CD4-positive, alpha-beta T cell treated with Interleukin-21 for 1 hour (primary cell): ENCODE measurements around the gene OTUD4.

Source experiments
- DNase-seq: peaks from one replicate; pipeline ENCODE4 v3.0.0-alpha.2; 2020

Gene OTUD4

DNA sequence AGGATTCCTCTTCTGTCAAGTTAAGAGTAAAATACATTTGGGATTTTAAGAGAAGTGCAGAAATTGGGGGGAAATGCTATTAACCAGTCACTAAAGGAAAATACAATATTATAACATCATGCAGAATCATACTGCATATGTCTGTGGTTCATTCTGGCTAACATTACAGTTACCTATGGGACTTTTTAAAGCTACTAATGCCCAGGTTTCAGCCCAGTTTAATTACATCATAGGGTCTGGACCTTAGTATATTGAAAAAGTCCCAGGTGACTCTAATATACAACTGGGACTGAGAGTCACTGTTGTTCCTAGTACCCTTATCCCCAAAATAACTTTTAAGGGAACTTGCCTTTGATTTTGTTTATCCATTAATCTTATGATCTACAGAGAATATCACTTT is 72.3 kb downstream of the OTUD4 start:
- DNase-seq, result no peak

DNA sequence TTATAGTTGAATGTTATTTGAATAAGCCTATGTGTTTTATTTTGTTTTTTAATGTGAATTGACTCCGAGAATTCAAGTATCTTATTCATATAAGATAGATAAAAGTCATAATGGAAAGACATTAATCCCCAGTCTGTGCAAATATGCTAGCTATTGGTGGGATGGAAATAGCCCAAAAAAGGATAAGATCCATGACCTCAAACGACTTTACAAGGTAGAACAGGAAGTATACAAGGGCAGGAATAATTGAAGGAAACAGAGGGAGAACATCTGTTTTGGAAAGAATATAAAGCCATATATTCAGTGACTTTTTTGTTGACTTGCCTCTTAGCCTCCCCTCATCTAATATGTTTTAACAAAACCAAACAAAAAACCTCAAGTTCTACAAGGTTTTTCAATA is 73.3 kb downstream of the OTUD4 start:
- no peak for DNase-seq

DNA sequence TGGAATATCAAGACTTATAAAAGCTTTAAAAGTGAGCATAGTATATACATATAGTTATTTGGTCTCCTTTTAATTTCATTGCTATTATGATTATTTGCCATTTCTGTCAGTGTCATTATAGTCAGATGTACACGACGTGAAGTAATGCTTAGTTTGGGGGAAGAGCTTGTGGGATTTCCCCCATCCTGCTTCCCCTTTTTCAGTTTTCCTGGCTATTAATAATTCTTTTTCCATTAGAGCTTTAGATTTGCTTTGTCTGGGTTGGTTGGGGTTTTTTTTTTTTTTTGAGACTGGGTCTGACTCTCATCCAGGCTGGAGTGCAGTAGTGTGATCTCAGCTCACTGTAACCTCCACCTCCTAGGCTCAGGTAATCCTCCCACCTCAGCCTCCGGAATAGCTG is 76.9 kb downstream of the OTUD4 start:
- no peak for DNase-seq

DNA sequence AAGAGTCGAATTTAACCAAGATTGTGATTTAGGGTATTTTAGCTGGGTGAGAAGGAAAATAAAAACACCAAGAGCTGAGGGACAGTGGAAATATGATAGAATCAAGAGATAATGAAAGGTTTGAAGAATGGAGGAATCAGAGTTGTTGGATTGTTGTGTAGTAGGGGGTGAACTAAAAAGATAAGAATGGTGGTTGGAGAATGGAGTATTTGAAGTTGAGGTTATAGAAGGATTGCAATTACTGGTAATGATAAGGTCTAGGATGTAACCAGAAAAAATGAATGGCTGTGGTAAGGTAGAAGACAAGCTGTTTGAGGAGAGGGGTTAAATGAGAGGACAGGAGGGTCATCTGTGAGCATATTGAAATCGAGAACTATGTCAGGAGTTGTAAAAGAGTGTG is 77.8 kb downstream of the OTUD4 start:
- DNase-seq, result no peak

DNA sequence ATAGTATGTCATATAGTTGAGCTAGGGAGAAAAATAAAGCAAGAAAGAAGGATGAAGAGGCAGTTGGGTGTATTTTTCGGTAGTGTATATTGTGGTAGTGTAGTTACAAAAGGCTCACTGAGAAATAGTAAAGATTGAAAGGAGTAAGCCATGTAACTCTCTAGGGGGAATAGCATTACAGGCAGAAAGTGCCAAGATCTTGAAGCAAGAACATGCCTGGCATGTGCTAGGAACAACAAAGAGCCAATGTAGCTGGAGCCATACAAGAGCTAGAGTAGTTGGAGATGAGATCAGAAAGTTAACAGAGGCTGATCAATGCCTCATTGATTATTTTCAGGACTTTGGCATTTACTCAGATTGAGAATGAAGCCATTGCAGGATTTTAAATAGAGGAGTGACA is 79.3 kb downstream of the OTUD4 start:
- no peak for DNase-seq

DNA sequence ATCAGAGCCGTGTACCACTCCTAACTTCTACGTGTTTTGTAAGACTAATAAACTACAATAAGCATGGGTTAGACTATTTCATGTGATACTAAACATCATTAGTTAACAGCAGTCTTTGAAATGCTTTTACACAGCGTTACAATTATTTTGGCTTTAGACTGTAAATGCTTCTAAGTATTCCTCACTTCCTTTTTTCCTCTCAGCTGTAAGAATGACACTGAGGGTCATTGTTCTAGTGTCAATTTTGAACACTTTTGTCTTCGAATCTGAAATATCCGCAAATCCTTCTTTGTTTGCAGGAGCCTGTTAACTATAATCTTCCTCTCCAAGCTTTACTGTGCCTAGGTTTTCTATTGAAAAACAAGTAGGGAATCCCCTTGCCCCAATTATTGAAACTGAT is 80.7 kb downstream of the OTUD4 start:
- DNase-seq, result no peak

DNA sequence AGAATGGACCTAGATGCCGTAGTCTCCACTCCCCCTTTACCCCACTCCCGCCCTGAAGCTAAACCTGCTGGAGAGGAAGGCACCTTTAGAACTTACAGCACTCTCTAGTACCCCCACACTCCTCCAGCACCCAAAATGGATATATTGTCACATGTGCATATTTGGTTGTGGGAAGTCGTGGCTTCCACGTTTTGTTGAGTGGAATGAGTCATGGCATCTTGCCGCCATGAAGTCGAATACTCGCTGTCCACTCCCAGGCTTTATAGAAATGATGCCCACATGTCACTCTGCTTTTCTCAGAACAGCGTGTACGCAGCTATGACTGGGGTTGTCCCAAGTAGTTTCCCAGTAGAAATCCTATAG is 81.7 kb downstream of the OTUD4 start:
- DNase-seq, result peak; percentile 60

DNA sequence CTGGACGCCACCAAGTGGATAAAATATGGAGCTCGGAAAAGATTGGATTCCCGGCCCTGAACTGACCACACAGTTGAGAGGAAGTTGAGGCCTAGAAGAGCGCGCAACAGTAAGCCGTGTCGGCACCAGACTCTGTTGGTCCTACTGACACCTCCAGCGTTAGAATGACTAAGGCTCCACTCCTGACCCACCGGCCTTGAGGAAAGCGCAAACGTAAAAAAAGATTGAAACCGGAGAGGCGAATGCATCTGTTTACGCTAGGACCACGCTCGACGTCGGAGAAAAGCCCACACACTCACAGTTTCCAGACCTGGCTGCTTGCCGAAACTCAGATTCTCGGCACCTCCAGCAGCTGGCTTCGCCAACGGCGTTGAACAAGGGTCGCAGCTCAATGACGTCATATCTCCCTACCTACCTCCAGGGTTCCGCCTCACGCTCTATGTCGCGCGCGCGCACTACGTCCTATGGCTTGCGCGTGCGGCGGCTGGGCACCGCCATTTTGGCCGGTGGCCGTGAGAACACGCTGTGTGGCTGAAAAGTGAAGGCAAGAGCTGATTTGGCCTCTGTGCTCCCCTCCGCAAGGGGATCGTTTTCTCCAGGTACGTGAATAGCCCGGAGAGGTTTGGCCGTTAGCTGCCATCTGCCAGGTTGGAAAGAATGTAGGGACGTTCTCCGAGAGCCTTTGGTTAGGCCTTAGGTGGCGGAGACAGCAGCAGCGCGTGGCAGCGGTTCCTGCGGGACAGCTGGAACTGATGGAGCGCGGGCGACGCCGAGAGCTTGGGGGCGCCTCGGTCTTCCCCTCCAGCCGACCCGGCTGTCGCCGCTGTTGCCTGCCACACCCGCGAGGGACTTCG is 82.3 kb downstream of the OTUD4 start, which contains the start of the genes ABCE1 and ANAPC10:
Gene ABCE1, plus strand, starts transcription at position 491 of the 854 bp plus-strand sequence. CDS start 6,102 bp downstream, outside the sequence.
Gene ANAPC10, minus strand, starts transcription at position 376 of the 854 bp plus-strand sequence. CDS start 2,097 bp downstream, outside the sequence.
- DNase-seq, result peak; percentile 95

DNA sequence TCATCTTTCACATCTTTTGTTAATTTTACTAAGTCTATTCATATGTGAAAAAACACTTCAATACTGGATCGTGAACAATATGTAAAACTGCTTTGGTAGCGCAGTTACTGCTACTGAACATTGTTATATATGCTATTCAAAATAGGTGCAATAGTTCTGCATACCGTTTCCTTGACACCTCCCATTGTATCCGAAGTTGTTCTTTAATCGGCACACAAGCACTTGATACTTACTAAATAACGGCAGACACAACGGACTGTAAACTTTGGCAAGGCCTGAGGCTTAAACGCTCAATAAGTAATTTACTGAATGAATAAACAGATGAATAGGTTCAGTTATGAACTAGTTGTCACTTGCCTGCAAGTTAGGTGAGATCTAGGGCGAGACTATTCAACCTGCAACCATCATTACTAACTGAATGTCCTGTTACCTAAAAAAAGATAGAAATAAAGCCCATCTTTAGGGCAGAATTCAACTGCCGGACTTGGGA is 83.0 kb downstream of the OTUD4 start:
- DNase-seq, result peak; percentile 3

DNA sequence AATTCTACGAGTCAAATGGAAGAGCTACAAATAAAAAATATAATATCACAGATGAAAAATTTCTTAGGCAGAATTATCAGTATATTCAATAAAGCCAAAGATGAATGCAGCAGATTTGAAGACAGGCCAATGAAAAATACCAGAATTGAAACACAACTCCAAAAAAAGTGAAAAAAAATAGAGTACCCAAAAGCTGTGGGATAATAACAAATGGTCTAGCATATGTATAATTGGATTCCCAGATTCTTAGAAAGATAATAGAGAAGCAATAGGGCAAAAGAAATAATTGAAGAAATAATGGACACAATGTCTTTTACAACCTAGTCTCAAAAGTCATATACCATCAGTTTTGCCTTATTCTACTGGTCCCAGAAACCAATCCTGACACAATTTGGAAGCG is 86.8 kb downstream of the OTUD4 start:
- DNase-seq, result no peak

DNA sequence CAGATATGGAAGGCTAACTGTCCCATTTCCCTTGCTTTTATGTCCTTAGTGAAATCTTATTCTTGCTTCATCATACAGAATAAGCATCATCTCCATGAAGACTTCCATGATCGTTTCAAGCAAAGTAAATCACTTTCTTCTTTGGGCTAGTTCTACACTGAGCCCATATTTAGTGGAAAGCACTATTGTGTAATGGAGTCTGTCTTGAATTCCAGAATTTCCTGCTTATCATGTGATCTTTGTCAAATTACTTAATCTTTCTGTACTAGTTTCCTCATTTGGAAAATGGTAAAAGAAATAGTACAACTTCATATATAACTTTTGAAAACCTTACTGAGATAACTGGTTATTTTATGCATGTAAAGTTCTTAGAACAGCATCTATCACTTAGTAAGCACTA is 90.0 kb downstream of the OTUD4 start:
- DNase-seq, result no peak

DNA sequence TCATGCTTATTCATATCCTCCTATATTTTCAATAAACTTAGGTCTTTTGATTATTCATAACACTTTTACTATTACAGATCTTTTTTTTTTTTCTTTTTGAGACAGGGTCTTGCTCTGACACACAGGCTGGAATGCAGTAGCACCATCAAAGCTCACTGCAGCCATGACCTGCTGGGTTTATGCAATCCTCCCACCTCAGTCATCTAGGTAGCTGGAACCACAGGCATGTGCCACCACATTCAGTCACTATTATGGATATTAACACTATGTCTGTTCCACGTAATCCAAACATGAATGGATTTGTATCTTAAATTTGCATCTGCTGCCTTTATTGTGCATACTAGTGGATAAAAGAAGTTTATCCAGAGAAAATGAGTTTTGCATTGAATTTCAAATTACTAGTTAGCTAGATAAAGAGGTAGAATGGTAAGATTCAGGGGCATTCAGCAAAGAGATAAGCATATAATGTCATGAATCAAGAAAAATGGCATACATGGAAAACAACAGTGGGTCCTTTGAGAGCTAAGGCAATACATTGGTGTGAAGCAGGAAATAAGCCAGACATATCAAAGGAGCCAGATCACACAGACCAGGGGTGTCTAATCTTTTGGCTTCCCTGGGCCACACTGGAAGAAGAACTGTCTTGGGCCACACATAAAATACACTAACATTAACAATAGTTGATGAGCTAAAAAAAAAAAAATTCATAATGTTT is 96.3 kb downstream of the OTUD4 start:
- no peak for DNase-seq
